Cardiac muscle cell (in vitro differentiated cells and primary cell): ENCODE measurements around the gene RDH13. TPM values are rescaled to one million over a fixed set of nuclear protein-coding genes. Genes with fewer than 3 reads are reported as not detected.

Experiments
- DNase-seq, 2 donors: peaks; one replicate each; pipeline versions ENCODE4 v3.0.0 to v3.0.0-alpha.2; 2010 to 2017; ENCODE audit warnings: low read depth in 1 of 2, low spot score in 1 of 2
- H3K27ac ChIP-seq: fragments of 200-600 bp; sonication (generic); 2 replicates; pipeline ENCODE4 v1.5.1; 2016
- H3K27me3 ChIP-seq: fragments of 200-600 bp; sonication (generic); 2 replicates; pipeline ENCODE4 v1.6.0; 2016; ENCODE audit warnings: control low read depth
- H3K36me3 ChIP-seq: fragments of 200-600 bp; sonication (generic); 2 replicates; pipeline ENCODE4 v1.5.1; 2016; ENCODE audit warnings: control low read depth
- H3K4me1 ChIP-seq: fragments of 200-600 bp; sonication (generic); 2 replicates; pipeline ENCODE4 v1.8.1; 2017; ENCODE audit warnings: low read depth, mild to moderate bottlenecking, mixed run types
- H3K4me3 ChIP-seq: fragments of 200-600 bp; sonication (generic); 2 replicates; pipeline ENCODE4 v1.5.1; 2016; ENCODE audit warnings: mild to moderate bottlenecking
- H3K9me3 ChIP-seq: fragments of 200-600 bp; sonication (generic); 2 replicates; pipeline ENCODE4 v1.5.1; 2017; ENCODE audit warnings: low read depth, mild to moderate bottlenecking, control low read depth
- polyA plus RNA-seq: library from polyadenylated mRNA; unstranded; fragments of >200 nt; fragmentation: Nextera tagmentation; extraction: Ambion mirVana; gene quantifications from 2 replicates; pipeline ENCODE4 v1.2.1, GENCODE V29; 2016
- total RNA-seq: library from RNA; depleted of rRNA; stranded (reverse); fragments of >200 nt; gene quantifications from 2 replicates; pipeline ENCODE4 v1.2.3, GENCODE V29; 2016
- TF ChIP-seq, protein P1 (sequence below): IDR thresholded peaks from 2 replicates; pipeline ENCODE4 v1.5.1; 2012; ENCODE audit warnings: low read depth, mild to moderate bottlenecking, low read length

The RDH13 gene
- total and polyA plus RNA-seq, 2 experiments from 2014 or later, result 23.7 to 41.0 TPM

DNA sequence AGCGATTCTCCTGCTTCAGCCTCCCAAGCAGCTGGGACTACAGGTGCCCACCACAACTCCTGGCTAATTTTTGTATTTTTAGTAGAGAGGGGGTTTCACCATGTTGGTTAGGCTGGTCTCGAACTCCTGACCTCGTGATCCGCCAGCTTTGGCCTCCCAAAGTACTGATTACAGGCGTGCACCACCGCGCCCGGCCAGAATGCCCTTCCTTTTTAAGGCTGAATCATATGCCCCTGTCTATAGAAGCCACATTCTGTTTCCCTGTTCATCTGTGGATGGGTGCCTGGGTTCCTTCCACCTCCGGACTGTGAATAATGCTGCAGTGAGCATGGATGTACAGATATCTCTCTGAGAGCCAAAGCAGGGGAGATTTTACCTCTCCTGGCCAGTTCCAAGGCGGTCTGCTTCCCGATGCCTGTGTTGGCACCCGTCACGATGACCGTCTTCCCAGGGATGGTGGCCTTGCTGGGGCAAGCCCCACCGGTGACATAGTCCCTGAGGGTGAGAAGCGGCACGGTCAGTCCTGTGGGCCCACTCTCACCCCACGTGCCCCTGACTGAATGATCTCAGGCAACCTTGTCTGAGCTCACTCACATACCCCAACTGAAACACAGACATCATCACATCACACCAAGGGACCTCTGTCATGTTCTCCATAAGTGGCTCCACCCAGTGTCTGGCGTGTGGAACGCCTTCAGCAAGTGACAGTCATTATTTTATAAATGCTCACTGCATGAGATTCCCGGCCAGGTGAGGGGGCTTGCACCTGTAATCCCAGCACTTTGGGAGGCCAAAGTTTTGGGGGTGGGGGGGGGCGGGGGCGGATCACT, 4.0 kb downstream of the RDH13 start:
- TF ChIP-seq, protein P1, sequence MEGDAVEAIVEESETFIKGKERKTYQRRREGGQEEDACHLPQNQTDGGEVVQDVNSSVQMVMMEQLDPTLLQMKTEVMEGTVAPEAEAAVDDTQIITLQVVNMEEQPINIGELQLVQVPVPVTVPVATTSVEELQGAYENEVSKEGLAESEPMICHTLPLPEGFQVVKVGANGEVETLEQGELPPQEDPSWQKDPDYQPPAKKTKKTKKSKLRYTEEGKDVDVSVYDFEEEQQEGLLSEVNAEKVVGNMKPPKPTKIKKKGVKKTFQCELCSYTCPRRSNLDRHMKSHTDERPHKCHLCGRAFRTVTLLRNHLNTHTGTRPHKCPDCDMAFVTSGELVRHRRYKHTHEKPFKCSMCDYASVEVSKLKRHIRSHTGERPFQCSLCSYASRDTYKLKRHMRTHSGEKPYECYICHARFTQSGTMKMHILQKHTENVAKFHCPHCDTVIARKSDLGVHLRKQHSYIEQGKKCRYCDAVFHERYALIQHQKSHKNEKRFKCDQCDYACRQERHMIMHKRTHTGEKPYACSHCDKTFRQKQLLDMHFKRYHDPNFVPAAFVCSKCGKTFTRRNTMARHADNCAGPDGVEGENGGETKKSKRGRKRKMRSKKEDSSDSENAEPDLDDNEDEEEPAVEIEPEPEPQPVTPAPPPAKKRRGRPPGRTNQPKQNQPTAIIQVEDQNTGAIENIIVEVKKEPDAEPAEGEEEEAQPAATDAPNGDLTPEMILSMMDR, result no peak
- no peak overlapping the region for H3K4me3 ChIP-seq
- H3K36me3 ChIP-seq, result peaks cover 21% of the 10 kb centered on the region
- H3K4me1 ChIP-seq, result no peaks in the 10 kb centered on the region
- no peak overlapping the region for H3K27ac ChIP-seq
- no peak for DNase-seq
- H3K9me3 ChIP-seq, result no peaks in the 10 kb centered on the region
- H3K27me3 ChIP-seq, result no peaks in the 10 kb centered on the region

DNA sequence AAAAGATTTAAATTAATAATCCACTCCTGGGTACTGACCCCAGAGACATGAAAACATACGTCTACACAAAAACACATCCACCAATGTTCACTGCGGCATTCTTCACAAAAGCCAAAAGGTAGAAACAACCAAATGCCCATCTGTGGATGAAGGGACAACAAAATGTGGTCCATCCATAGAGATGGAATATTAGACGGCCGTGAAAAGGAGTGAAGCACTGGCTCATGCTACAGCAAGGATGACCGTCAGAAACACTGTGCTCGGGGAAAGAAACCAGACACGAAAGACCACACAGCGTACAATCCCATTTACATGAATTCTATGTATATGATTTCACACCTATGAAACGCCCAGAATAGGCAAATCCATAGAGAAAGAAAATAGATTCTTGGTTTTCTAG, 6.1 kb downstream of the RDH13 start:
- DNase-seq, result no peak
- peaks cover 24% of the 10 kb centered on the region for H3K36me3 ChIP-seq
- H3K27me3 ChIP-seq, result no peaks in the 10 kb centered on the region
- TF ChIP-seq, protein P1, result no peak
- H3K27ac ChIP-seq, result no peak overlapping the region
- H3K9me3 ChIP-seq, result no peaks in the 10 kb centered on the region
- no peaks in the 10 kb centered on the region for H3K4me1 ChIP-seq
- no peak overlapping the region for H3K4me3 ChIP-seq

DNA sequence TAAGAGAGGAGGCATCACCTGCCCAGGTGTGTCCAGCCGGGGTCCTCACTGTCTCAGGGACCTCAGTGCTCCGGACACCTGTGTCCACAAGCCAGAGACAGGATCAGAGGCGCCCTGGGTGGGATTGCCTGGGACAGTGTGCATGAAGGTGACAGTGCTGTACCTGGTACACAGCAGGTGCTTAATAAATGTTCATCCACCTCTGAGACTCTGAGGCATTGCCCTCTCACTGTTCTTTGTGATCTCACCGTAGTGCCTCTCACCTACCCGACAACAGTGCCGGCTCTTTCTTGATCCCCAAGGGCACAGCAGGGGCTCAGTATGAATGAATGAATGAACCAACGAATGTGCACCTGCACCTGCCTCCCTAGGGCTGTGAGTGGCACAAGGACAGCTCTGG, 9.2 kb downstream of the RDH13 start:
- Histone ChIP-seq H3K27ac (no peak overlapping the region), H3K9me3 (no peaks in the 10 kb centered on the region), H3K36me3 (peaks cover 24% of the 10 kb centered on the region), H3K4me1 (no peaks in the 10 kb centered on the region), H3K4me3 (no peak overlapping the region), H3K27me3 (no peaks in the 10 kb centered on the region)
- no peak for DNase-seq
- TF ChIP-seq, protein P1, result no peak

DNA sequence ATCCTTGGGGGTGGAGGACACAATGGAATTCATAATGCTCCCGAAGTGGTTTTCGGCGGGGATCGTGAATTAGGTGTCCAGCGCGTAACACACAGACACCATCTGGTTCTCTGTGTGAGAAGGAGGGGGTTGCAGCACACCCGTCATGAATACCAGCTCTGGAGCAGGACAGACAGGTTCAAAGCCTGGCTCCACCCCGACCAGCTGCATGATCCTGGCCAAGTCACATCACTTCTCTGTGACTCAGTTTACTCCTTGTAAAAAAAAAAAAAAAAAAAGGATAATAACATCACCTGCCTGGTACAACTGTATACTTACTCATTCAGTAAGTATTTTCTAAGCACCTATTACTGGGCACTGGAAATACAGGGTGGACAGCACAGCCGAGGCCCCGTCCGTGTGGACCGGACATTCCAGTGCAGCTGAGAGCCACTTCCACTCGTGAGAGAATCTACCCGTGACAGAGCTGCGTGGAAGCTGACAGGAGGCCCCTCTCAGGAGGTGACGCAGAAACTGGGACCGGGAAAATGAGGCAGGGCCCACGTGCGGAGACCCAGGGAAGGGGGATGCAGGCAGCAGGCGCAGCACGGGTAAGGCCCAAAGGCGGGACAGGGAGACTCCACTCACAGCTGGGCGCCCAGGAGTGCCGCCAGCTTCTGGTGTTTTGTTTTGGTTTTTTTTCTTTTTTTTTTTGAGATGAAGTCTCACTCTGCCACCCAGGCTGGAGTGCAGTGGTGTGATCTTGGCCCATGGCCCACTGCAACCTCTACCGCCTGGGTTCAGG, 12.0 kb downstream of the RDH13 start:
- Histone ChIP-seq H3K4me3 (no peak overlapping the region), H3K9me3 (no peaks in the 10 kb centered on the region), H3K4me1 (no peaks in the 10 kb centered on the region), H3K27me3 (no peaks in the 10 kb centered on the region), H3K36me3 (peaks cover 28% of the 10 kb centered on the region), H3K27ac (no peak overlapping the region)
- DNase-seq, result no peak
- TF ChIP-seq, protein P1, result no peak

DNA sequence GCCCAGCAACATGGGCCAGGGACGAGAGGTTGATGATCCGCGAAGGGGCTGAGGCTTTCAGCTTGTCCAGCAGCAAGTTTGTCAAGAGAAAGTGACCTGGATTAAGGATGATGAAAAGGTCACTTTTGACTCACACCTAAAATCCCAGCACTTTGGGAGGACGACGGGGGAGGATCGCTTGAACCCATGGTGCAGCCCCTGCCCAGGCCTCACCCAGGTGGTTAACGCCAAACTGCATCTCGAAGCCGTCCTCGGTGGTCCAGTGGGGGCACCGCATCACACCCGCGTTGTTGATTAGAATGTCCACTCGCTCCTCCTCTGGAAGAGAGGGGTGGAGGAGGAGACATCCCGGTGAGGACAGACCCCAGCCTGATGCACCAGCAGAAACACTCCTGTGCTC, 14.5 kb downstream of the RDH13 start:
- Histone ChIP-seq H3K9me3 (no peaks in the 10 kb centered on the region), H3K27ac (no peak overlapping the region), H3K4me1 (no peaks in the 10 kb centered on the region), H3K4me3 (no peak overlapping the region), H3K36me3 (peaks cover 24% of the 10 kb centered on the region), H3K27me3 (no peaks in the 10 kb centered on the region)
- TF ChIP-seq, protein P1, result no peak
- DNase-seq, result no peak
